CD4-positive, alpha-beta T cell treated with Interleukin-4 for 4 hours (primary cell): ENCODE data around the gene ATM.
A peak's percentile ranks its signal among the peaks of the same experiment; 100 is the strongest.

Experiments
- DNase-seq: peaks from one replicate; pipeline ENCODE4 v3.0.0-alpha.2; 2020

ATM gene

GRCh38 chr11:108222574-108223347 is at the start of gene ATM, which contains the start of gene NPAT:
Gene ATM, plus strand, starts transcription at chr11:108223067. Its CDS starts 4,558 bp downstream, at chr11:108227625.
Gene NPAT, minus strand, starts transcription at chr11:108222638. Its CDS starts 102 bp downstream, at chr11:108222536.
- peak; percentile 99 for DNase-seq

DNA sequence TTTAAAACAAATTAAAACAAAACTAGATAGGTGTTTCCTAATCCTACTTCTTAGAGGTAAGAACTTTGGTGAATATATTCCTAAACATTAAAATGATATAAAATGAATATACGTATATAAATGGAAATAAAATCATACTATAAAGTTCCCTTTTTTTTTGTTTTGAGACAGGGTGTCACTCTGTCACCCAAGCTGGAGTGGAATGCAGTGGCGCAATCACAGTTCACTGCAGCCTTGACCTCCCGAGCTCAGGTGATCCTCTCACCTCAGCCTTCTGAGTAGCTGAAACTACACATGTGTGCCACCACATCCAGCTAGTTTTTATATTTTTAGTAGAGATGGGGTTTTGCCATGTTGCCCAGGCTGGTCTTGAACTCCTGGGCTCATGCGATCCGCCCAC is 45.3 kb upstream of the ATM start:
- DNase-seq = no peak

DNA sequence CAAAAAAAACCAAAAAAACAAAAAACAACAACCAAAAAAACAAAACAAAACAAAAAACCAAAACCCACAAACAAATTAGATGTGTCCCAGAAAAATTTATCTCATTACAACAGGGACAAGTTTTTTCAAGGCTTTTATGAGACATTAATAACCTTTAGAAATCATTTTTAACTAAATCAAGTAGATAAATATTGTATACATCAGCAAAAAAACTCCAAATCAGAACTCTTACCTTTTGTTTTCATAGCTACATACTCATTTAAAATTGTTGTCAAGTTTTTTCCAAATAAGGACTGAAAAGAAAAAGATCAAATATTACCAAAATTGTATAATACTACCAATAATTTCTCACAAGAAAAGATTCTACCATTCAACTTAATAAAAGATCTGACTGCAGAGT is 29.1 kb upstream of the ATM start:
- DNase-seq = no peak

DNA sequence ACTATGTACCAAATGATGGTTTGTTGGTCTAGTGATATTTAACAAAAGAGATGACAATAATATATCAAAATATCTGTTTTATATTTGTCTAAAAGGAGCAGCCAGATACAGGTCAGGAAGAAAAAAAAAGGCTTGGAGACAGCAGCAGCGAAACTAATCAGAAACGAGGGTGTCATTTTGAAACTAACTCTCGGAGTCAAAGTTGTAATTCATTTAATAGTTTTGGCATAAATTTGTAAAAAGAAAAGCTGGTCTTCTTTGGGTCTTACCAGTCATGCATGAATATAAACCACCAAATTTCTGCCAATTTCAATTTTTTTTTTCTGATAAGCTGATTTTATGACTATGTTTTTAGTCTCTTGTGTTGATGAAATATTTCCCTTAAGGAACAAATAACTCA is 26.0 kb upstream of the ATM start:
- no peak for DNase-seq

GRCh38 chr11:108197351-108197750 is 25.5 kb upstream of the ATM start:
- no peak for DNase-seq

GRCh38 chr11:108198833-108199232 is 24.0 kb upstream of the ATM start:
- no peak for DNase-seq

GRCh38 chr11:108199446-108200321 is 23.2 kb upstream of the ATM start:
- DNase-seq = peak; percentile 55

DNA sequence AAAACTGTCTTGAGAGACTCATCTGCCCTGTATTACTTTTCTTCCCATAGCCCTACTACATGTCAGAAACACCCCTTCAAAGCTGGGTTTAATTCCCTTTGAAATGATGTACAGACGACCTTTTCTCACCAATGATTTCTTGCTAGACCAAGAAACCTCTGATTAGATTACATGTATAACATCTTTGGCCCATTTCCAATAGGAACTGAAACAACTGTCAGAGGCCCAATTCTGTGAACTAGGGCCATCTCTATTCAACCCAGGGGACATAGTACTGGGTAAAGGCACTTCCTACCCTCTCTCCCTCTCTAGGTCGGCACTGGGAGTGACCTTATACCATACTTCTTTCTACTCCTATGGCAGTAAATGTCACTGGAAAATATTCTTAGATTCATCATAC is 19.8 kb upstream of the ATM start:
- no peak for DNase-seq

DNA sequence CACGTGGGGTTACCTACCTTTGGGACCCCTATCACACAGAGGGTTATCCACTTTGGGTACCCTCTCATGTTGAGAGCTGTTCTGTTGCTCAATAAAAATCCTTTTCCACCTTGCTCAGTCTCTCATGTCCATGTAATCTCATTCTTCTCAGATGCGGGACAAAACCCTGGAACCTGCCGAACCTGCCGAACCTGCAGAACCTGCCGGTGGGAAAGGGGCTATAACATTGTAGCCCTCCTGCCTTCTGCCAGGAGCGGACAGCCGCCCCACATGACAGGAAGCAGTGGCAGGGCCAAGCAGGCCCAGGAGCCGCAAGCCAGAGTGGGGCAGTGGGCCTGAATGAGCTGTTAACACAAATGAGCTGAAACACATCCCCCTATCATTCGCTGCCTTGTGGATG is 18.5 kb upstream of the ATM start:
- DNase-seq = no peak

DNA sequence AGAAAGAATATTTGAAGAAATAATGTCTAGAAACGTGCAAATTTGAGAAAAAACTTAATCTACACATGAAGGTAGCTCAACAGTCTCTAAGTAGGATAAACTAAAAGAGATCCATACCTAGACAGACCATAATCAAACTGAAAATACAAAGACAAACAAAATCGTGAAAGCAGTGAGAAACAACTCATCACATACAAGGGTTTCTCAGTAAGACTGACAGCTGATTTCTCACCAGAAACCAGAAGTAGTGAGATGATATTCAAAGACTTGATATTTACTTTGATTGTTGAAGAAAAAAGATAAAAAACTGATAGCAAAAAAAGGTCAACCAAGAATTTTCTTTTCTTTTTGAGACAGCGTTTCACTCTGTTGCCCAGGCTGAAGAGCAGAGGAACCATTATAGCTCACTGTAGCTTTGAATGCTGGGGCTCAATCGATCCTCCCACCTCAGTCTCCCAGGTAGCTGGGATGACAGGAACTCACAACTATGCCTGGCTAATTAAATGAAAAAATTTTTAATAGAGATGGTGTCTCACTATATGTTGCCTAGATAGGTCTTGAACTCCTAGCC is 17.9 kb upstream of the ATM start:
- DNase-seq = no peak

GRCh38 chr11:108206171-108206570 is 16.7 kb upstream of the ATM start:
- DNase-seq = no peak

- DNase-seq = no peak
Measured at GRCh38 chr11:108206969-108207682, 15.7 kb upstream of the ATM start.

DNA sequence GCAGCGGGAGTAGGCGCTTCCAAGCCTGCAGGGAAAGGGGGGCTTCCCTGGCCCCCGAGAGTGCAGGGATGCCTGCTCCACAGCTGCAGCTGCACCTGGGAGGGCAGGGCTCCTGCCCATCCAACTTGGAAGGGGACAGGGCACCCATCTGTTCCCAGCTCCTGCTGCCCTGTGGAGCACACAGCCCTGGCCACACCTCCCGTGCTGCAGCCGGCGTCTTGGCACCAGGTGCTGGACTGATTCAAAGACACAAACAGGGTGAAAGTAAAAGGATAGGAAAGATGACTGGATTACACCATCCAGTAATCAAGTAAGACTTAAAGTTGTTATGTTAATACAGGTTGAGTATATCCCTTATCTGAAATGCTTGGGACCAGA is 15.2 kb upstream of the ATM start:
- no peak for DNase-seq

DNA sequence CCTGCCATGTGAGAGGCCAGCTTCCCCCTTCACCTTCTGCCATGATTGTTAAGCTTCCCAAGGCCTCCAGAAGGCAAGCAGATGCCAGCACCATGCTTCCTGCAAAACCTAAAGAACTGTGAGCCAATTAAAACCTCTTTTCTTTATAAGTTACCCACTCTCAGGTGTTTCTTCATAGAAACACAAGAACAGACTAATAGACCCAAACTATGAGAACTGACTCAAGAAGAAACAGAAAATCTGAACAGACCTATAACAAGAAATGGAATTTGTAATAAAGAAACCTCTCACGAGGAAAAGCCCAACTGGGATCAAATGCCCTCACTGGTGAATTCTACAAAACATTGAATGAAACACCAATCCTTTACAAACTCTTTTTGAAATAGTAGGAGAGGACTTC is 12.4 kb upstream of the ATM start:
- DNase-seq = no peak

- DNase-seq = no peak
Measured at GRCh38 chr11:108213784-108214183, 9.1 kb upstream of the ATM start.

GRCh38 chr11:108216988-108217387 is 5.9 kb upstream of the ATM start:
- DNase-seq = no peak

DNA sequence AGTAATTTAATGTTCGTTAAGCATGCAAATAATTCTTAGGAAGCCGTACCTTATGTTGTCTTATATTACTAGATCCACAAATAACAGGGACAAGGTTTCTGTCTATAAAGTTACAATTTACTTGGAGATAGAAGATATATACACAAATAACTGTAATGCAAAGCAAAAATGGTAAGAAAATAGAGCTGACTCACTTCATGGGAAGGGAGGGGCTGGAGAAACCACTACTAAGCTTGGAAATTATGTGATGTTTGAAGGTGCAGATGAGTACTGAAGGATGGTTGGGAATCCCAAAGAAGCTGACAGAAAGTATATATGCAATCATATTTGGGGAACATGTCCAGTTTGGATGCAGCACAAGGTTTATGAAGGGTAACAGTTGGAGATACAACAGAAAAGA is 4.4 kb upstream of the ATM start:
- no peak for DNase-seq

DNA sequence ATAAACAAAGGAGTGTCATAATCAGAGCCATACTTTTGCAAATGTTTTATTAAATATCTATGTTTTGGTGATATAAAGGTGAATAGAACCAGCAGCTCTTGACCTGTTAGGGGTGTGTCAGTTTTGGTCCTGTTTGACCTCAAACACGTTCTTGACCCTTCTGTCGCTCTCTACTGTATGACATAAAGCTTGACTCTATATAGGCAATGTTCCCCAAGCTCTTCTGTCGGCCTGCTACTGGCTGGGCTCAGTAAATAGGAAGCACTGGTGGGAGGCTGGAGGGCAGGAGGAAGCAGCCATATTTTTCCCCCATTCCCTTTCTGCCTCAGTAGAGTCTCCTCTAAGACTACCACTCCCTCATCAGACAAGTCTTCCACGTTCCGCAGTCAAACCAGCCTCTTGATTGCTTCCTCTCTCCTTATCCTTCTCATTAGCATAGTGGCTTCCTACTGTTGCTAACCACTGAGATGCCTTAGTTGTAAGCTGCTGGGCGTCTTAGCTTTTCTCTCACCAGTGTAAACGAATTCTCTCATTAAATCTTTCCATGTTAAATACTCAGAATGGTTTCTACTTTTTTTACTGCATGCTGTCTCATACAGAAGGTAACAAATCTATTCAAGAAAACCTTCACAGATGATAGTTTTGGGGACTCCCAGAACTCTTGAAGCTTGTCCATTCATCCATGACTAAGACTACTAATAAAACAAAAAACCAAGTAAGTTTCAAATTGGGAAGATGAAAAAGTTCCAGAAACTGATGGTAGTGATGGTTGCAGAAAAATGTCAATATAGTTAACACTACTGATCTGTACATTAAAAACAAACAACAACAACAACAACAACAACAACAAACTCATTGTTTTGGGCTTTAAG is 3.7 kb upstream of the ATM start:
- DNase-seq = no peak

DNA sequence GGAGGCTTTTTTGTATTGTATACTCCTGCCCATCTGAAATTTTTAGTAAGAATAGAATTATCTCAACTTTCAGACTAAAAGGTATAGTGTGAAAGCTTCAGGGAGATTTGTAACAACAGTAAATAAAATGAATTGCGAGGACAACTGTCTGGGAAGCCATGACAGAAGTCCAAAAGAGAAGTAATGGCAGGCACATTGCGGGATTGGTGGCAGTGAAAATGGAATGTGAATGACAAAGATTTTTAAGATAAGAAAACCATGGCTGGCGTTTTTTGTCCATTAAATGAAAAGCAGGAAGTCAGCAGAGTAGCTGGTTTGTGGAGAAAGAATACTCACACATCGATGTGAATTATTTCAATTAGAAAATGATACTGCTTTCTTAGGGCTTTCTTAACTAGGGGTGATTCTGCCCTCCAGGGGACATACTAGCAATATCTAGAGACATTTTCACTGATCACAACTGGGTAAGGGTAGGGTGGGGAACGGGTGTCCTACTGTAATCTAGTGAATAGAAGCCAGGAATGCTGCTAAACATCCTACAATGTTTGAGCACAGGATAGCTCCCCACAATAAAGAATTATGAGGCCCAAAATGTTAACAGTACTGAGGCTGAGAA is 2.0 kb upstream of the ATM start:
- no peak for DNase-seq

DNA sequence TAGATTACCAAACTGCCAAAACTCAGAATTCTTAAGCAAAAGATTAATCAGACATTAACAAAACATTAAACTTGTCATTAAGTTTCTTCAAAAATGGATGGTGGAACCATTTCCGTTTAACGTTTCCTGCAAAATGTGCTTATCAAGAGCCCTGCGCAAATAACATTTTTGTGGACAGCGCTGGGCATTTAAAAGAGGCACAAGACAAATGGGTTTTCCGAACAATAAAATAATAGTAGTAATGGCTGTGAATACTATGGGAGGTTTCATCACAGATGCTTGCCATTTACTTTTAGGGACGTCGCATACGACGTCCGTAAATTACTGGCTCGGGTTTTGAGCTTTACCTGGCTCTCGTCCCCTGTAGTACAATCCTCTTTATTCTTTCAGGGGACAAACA is 1.5 kb upstream of the ATM start:
- DNase-seq = no peak

DNA sequence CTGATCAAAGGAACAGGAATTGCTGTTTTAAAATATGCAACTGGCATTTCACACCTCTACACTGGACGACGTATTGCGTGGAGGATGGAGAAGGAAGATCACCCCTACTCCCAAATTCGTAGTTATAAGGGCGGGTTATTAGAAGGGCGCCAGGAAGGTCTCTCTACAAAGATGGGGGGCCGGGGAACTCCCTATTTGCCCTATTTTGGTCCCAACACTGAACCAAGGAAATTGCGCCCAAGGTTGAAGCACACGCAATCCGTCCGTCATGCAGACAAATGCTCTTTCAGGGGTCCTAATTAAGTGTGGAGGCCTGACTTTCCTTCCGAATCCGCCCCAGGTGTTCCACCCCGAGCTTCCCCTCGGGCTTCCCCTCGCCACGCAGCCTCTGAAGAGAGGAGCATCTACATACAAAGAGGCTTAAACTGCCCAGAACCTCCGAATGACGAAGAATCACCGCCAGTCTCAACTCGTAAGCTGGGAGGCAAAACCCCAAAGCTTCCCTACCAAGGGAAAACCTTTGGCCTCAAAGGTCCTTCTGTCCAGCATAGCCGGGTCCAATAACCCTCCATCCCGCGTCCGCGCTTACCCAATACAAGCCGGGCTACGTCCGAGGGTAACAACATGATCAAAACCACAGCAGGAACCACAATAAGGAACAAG is 825 bp upstream of the ATM start:
- peak; percentile 36 for DNase-seq
